ENCODE measurements around the gene MDGA2. TPM values are rescaled to one million over a fixed set of nuclear protein-coding genes. Genes with fewer than 3 reads are reported as not detected.
"Not testable (repeated sequence)": the region's sequence is repeated elsewhere in the genome, so short reads cannot be mapped to it uniquely, and the experiment has no call there.

The MDGA2 gene
- total and polyA plus RNA-seq, 12 donors = 0.05 to 0.15 TPM; not detected in 10

DNA sequence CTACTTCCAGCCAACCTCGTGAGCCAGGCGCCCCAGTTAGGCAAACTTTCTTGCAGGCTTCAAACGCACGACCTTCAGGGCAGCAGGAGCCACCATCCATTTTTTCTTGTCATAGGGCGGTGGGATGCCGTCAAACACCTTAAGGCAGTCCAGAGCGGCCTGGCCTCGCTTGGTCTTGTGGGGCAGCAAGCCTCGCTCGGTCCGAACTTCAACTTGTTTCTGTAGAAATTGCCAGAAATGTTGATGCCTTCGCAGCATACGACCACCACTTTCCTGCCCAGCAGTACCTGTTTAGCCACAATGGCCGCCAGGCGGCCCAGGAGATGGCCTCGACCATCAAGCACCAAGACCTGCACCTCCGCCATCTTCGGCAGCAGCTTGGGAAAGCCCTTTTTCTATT is 474.7 kb downstream of the MDGA2 start:
- TF ChIP-seq, protein P1, sequence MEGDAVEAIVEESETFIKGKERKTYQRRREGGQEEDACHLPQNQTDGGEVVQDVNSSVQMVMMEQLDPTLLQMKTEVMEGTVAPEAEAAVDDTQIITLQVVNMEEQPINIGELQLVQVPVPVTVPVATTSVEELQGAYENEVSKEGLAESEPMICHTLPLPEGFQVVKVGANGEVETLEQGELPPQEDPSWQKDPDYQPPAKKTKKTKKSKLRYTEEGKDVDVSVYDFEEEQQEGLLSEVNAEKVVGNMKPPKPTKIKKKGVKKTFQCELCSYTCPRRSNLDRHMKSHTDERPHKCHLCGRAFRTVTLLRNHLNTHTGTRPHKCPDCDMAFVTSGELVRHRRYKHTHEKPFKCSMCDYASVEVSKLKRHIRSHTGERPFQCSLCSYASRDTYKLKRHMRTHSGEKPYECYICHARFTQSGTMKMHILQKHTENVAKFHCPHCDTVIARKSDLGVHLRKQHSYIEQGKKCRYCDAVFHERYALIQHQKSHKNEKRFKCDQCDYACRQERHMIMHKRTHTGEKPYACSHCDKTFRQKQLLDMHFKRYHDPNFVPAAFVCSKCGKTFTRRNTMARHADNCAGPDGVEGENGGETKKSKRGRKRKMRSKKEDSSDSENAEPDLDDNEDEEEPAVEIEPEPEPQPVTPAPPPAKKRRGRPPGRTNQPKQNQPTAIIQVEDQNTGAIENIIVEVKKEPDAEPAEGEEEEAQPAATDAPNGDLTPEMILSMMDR (IDR thresholded peaks at IDR 0.05) = no peak
- no peak for DNase-seq

DNA sequence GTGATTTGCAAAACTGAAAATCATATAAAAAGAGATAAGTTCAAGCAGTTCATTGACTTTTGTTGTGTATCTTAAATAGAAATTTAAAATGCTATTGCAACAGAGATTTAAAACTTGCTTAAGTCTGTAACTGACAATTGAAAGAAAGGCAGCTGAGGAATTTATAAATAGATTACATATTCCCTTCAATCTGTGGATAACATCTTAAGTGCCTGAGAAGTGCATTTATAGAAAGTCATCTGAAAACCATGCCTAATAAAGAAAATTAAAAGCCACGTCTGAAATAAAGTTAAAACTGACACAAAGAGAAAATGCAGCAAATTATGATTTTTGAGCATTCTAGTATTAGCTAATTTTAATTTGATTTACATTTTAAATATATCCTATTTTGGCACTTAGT is 479.8 kb downstream of the MDGA2 start:
- H3K4me3 ChIP-seq = no peak overlapping the region
- H3K4me1 ChIP-seq = no peaks in the 10 kb centered on the region
- no peaks in the 10 kb centered on the region for H3K9me3 ChIP-seq
- DNase-seq (no peak), ATAC-seq (no peak)
- intact Hi-C loops (cut with DNase I) = no loop called here
- TF ChIP-seq, protein P1 (IDR thresholded peaks at IDR 0.05) = no peak
- H3K27me3 ChIP-seq = no peaks in the 10 kb centered on the region
- no peak overlapping the region for H3K27ac ChIP-seq
- WGBS, 2 donors = 59 to 60% methylated on average over 1 of the region's 1 CpG
- H3K36me3 ChIP-seq = no peaks in the 10 kb centered on the region

More for the DNA sequence above, 474.7 kb downstream of the MDGA2 start:
- Histone ChIP-seq H3K36me3 (no peaks in the 10 kb centered on the region), H3K4me3 (no peak overlapping the region), H3K9me3 (no peaks in the 10 kb centered on the region), H3K4me1 (no peaks in the 10 kb centered on the region), H3K27me3 (no peaks in the 10 kb centered on the region), H3K27ac (no peak overlapping the region)
- no peak for ATAC-seq
- 95% methylated on average over 18 of the region's 18 CpGs for WGBS, 2 donors
- intact Hi-C loops (cut with DNase I) = no loop called here

DNA sequence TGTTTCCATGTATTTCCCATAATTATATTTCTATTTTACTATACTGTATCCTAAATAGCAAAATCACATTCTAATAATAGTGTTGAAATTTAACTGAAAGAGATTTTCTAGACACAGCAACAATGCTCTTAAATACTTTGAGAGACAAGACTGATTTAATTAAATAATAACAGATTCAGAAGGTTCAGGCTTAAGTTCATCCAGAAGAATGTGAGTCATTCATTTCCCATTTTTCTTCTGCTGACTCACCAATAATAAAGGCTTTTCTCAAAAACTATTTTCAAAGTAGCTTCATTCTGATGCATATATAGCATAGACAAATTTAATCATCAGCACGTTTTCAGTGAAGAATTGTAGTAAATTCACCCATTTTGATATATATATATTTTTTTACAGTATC is 481.4 kb downstream of the MDGA2 start:
- 37 to 59% methylated on average over 1 of the region's 1 CpG for WGBS, 2 donors
- Histone ChIP-seq H3K36me3 (no peaks in the 10 kb centered on the region), H3K9me3 (no peaks in the 10 kb centered on the region), H3K27ac (no peak overlapping the region), H3K4me1 (no peaks in the 10 kb centered on the region), H3K27me3 (no peaks in the 10 kb centered on the region), H3K4me3 (no peak overlapping the region)
- TF ChIP-seq, protein P1 (IDR thresholded peaks at IDR 0.05) = no peak
- no peak for ATAC-seq
- DNase-seq = no peak
- intact Hi-C loops (cut with DNase I) = no loop called here

DNA sequence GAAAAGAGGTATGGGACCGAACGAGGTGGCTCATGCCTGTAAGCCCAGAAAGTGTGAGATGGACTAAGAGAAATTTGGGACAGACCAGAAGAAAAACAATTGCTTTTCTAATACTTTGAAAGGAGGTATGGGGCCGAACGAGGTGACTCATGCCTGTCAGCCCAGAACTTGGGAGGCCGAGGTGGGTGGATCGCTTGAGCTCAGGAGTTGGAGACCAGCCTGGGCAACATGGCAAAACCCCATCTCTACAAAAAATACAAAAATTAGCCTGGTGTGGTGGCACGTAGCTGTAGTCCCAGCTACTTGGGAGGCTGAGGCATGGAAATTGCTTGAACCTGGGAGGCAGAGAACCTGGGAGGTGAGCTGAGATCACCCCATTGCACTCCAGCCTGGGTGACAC is 483.2 kb downstream of the MDGA2 start:
- WGBS, 2 donors = 82 to 90% methylated on average over 7 of the region's 7 CpGs

DNA sequence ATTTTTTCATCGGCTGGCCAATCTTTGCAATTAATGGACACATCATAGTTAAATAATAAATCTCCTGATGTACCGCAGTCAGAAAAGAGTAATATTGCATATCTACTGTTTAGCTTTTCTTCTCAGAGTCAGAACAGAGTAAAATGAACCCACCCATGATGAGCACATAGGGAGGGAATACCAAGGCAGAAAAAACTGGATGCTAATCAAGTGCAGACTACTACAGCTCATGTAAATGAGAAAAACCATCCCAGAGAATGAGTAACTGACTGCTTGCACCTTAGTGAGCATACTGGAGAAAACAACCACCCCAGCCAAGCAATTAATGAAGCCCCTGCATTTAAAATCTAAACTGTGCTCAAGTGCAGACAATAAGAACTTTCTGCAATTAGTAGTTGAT is 483.7 kb downstream of the MDGA2 start:
- no peaks in the 10 kb centered on the region for H3K4me1 ChIP-seq
- ATAC-seq (no peak), DNase-seq (no peak)
- H3K9me3 ChIP-seq = no peaks in the 10 kb centered on the region
- intact Hi-C loops (cut with DNase I) = no loop called here
- 90 to 92% methylated on average over 2 of the region's 2 CpGs for whole genome bisulfite sequencing, 2 donors
- no peak overlapping the region for H3K27ac ChIP-seq
- H3K36me3 ChIP-seq = no peaks in the 10 kb centered on the region
- TF ChIP-seq, protein P1 (IDR thresholded peaks at IDR 0.05) = no peak
- H3K4me3 ChIP-seq = no peak overlapping the region
- no peaks in the 10 kb centered on the region for H3K27me3 ChIP-seq

More for the DNA sequence above, 483.2 kb downstream of the MDGA2 start:
- H3K27me3 ChIP-seq; H3K9me3 ChIP-seq; intact Hi-C loops (cut with DNase I); H3K4me1 ChIP-seq; H3K27ac ChIP-seq; ATAC-seq; DNase-seq; H3K4me3 ChIP-seq; H3K36me3 ChIP-seq: not testable (repeated sequence)
